GM12875 (cell line): ENCODE measurements around the gene KCNJ8.

ENCODE experiments used
- H3K4me3 ChIP-seq: one replicate; pipeline ENCODE4 v1.5.1; 2011; ENCODE audit warnings: low read depth, low read length, control low read depth
- CTCF ChIP-seq: IDR thresholded peaks from 2 replicates; pipeline ENCODE4 v1.5.1; 2011; ENCODE audit warnings: low read depth, mild to moderate bottlenecking, control low read depth, inconsistent platforms, low read length, moderate library complexity, borderline replicate concordance; ENCODE audit not compliant: insufficient read depth

The KCNJ8 gene

GRCh38 chr12:21751517-21751916 is 23.0 kb downstream of the KCNJ8 start:
- TF ChIP-seq CTCF: no peak
- H3K4me3 ChIP-seq: no peak overlapping the region

GRCh38 chr12:21745258-21745657 is 29.2 kb downstream of the KCNJ8 start:
- no peak overlapping the region for H3K4me3 ChIP-seq
- TF ChIP-seq CTCF: no peak

- no peak overlapping the region for H3K4me3 ChIP-seq
- no peak for TF ChIP-seq CTCF
Observed at GRCh38 chr12:21731144-21731543, 43.4 kb downstream of the KCNJ8 start.

GRCh38 chr12:21725731-21726130 is 48.8 kb downstream of the KCNJ8 start:
- H3K4me3 ChIP-seq: no peak overlapping the region
- no peak for TF ChIP-seq CTCF

DNA sequence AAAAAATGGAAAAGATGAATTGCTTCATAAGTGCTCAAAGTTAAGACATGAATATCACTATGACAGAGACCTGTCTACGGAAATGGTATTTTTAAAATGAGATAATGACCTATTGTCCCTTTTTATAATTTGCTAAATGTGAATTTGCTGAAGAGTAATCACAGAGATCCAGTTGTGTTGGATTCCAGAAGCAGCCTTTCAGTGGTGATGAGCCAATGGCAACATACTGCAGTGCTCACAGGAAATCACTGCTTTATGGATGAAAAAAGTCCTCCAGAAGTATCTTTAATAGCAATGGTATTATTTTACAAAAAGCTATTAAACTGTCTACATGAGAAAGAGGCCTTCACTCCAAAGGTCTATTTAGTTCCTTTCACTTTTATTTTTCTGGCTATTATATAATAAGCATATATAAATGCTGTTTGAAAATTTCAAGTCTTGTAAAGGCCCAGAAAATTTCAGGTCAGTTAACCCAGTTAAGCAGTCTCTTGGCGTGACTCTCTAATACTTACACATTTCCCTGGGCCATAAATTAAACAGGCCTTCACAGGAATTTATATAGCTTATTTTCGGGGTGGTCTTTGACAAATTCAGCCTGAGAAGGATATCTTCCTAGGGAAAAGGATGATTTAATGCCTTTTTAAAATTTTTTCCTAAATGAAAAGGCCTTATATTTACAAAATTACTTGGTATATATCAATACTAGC is 55.4 kb downstream of the KCNJ8 start:
- no peak overlapping the region for H3K4me3 ChIP-seq
- no peak for TF ChIP-seq CTCF

DNA sequence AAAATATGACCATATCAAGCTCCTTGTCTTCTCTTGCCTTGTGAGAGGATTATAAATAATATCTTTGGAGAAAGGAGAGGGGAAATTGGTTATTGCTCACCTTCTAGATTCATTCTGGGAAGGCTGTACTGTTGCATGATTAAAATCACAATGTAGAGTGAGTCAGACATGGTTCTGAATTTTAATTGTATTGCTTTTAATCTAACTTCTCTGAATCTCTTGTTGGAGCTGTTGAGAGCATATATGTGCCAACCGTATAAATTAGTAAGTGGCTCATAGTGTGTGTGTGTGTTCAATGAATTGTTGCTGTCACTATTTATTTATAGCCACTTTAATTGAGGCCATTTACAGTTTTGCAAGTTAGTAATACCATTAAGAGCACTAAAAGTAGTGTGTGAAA is 56.1 kb downstream of the KCNJ8 start:
- no peak for TF ChIP-seq CTCF
- H3K4me3 ChIP-seq: no peak overlapping the region

DNA sequence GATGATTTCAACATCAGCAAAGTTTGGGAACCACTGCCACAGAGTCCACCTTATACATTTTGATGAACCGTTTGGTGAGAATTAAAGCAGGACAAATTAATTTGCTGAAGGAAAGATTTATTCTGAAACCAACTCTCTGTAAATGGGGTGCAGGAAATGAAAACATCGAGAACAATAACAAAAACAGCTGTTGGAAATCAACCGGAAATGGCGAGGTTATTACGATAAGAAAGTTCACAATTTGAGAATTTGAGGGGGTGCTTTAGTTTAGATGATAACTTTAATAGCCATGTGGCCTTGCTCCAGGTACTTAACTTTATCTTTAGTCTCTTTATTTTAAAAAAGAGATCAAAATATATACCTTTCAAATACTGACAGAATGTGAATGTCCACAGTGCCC is 56.7 kb downstream of the KCNJ8 start:
- no peak for TF ChIP-seq CTCF
- H3K4me3 ChIP-seq: no peak overlapping the region
